ENCODE data around the gene MLLT6. TPM values are rescaled to one million over a fixed set of nuclear protein-coding genes. Genes with fewer than 3 reads are reported as not detected.

Gene MLLT6
- total and polyA plus RNA-seq, 2 of the 13 experiments (the other 11 are each of a cell fraction or from before 2014, with no cell fraction given), result 50.7 to 69.5 TPM

- TF ChIP-seq KAT2B (IDR thresholded peaks at IDR 0.05; ENCODE audit: borderline replicate concordance, low read depth, low read length), result no peak
- no peak for TF ChIP-seq ZNF280D (CRISPR knock-in tag; IDR thresholded peaks at IDR 0.05)
- TF ChIP-seq FLYWCH1 (CRISPR knock-in tag; IDR thresholded peaks at IDR 0.05), result no peak
- no peak for TF ChIP-seq ZFP37 (CRISPR knock-in tag; IDR thresholded peaks at IDR 0.05; ENCODE audit: borderline replicate concordance)
- no peak for TF ChIP-seq MAFG (CRISPR knock-in tag; IDR thresholded peaks at IDR 0.05)
- no peak for TF ChIP-seq ZNF713 (CRISPR knock-in tag; IDR thresholded peaks at IDR 0.05)
- TF ChIP-seq PAWR (CRISPR knock-in tag; IDR thresholded peaks at IDR 0.05; ENCODE audit: borderline replicate concordance), result no peak
- no peak for TF ChIP-seq CC2D1A (CRISPR knock-in tag; IDR thresholded peaks at IDR 0.05)
- no peak for TF ChIP-seq CEBPG (CRISPR knock-in tag; IDR thresholded peaks at IDR 0.05)
- TF ChIP-seq TCF7L2 (IDR thresholded peaks at IDR 0.05; ENCODE audit: low read depth, low read length), result no peak
- TF ChIP-seq LRRFIP1 (CRISPR knock-in tag; conservative IDR thresholded peaks at IDR 0.05), result no peak
- no peak for TF ChIP-seq CEBPZ (IDR thresholded peaks at IDR 0.05; ENCODE audit: low read length)
- TF ChIP-seq TMF1 (CRISPR knock-in tag; IDR thresholded peaks at IDR 0.05; ENCODE audit: low read depth), result peak; percentile 33; the same call in 1 of the 2 replicates
- TF ChIP-seq ZNF781 (CRISPR knock-in tag; IDR thresholded peaks at IDR 0.05; ENCODE audit: borderline replicate concordance, not compliant biosample characterization), result no peak
- TF ChIP-seq ZNF777 (CRISPR knock-in tag; IDR thresholded peaks at IDR 0.05), result peak; percentile 79
- peak; percentile 80 for TF ChIP-seq RBFOX2 (IDR thresholded peaks at IDR 0.05; ENCODE audit: low read depth, low read length)
- TF ChIP-seq ZKSCAN1 (IDR thresholded peaks at IDR 0.05; ENCODE audit: low read length), result no peak
These were observed 30.9 kb upstream of the MLLT6 start (continued) for GRCh38 chr17:38674014-38674748.

All from HepG2 (cell line).